ENCODE measurements around the gene C14orf180.

GRCh38 chr14:104550340-104550860 lies 29.2 kb upstream of the C14orf180 start:
- TF ChIP-seq CTCF (IDR thresholded peaks at IDR 0.05) (no peak), EZH2 (IDR thresholded peaks at IDR 0.05) (no peak)

Measured in neural progenitor cell (in vitro differentiated cells).